ENCODE measurements around the gene KCNJ15.

Gene KCNJ15

DNA sequence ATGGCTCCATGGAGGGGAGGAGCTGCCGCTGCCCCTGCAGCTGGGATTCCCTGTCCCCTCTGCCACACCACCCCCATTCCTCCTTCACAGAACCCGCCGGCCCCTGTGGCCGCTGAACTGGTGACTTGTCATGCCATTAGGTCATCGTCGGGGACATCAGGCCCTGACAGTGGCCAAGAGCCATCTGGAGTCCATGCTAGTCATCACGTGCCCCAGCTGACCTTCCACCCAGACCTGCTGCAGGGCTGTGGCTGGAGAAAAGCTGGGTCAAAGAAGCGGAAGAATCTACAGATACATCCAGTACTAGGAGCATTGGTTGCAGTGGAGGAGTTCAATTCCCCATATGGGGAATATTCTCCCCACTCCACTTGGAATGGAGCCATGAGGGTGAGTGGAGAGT lies 78.1 kb downstream of the KCNJ15 start:
- Histone ChIP-seq H3K4me1 (no peaks in the 10 kb centered on the region), H3K27me3 (no peaks in the 10 kb centered on the region), H3K36me3 (no peaks in the 10 kb centered on the region), H3K9me3 (no peaks in the 10 kb centered on the region), H3K4me3 (ENCODE audit: low read depth, low read length) (no peak overlapping the region)
- TF ChIP-seq, protein P1, sequence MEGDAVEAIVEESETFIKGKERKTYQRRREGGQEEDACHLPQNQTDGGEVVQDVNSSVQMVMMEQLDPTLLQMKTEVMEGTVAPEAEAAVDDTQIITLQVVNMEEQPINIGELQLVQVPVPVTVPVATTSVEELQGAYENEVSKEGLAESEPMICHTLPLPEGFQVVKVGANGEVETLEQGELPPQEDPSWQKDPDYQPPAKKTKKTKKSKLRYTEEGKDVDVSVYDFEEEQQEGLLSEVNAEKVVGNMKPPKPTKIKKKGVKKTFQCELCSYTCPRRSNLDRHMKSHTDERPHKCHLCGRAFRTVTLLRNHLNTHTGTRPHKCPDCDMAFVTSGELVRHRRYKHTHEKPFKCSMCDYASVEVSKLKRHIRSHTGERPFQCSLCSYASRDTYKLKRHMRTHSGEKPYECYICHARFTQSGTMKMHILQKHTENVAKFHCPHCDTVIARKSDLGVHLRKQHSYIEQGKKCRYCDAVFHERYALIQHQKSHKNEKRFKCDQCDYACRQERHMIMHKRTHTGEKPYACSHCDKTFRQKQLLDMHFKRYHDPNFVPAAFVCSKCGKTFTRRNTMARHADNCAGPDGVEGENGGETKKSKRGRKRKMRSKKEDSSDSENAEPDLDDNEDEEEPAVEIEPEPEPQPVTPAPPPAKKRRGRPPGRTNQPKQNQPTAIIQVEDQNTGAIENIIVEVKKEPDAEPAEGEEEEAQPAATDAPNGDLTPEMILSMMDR (IDR thresholded peaks at IDR 0.05; ENCODE audit: low read depth, low read length), result no peak
- no peak for DNase-seq

DNA sequence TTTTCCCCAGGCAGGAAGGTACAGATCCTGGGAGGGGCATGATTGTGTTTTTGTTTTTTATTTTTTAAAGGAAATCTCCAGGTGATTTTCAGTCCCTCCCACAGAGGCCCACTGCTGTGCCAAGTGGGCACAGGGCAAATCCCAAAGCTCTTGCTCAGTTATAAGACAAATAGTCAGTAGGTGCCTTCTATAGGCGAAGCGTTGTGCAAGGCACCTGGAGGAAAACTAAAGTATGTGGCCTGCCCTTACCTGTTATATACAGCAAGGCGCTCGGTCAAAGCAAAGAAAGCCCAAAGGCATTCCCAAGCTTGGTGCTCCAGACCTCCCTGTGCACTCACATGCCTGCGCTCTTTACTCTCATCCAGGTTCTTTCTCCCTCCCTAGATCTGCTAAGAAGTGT lies 81.0 kb downstream of the KCNJ15 start:
- DNase-seq, result no peak
- no peaks in the 10 kb centered on the region for H3K36me3 ChIP-seq
- no peaks in the 10 kb centered on the region for H3K27me3 ChIP-seq
- no peak overlapping the region for H3K4me3 ChIP-seq (ENCODE audit: low read depth, low read length)
- no peaks in the 10 kb centered on the region for H3K4me1 ChIP-seq
- TF ChIP-seq, protein P1 (IDR thresholded peaks at IDR 0.05; ENCODE audit: low read depth, low read length), result no peak
- H3K9me3 ChIP-seq, result no peaks in the 10 kb centered on the region

DNA sequence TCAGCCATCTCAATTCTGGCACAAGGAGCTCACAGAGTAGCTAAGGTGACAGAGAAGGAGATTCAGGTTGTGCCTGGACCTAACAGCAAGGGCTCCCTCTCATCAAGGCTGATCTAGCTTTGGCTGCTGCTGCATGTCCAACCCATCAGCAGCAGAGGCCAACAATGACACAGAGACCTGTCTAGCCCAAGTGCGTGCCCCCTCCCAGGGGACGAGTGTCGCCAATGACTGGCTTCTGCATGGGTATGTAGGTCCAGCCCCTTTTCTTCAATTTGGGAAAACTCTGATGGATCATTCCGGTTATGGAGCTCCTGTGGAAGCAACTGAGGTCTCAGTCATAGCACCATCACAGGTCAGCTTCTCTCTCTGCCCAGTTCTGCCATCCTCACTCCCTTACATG lies 83.3 kb downstream of the KCNJ15 start:
- H3K9me3 ChIP-seq, result no peaks in the 10 kb centered on the region
- no peaks in the 10 kb centered on the region for H3K36me3 ChIP-seq
- DNase-seq, result no peak
- no peaks in the 10 kb centered on the region for H3K27me3 ChIP-seq
- TF ChIP-seq, protein P1 (IDR thresholded peaks at IDR 0.05; ENCODE audit: low read depth, low read length), result no peak
- no peak overlapping the region for H3K4me3 ChIP-seq (ENCODE audit: low read depth, low read length)
- no peaks in the 10 kb centered on the region for H3K4me1 ChIP-seq

DNA sequence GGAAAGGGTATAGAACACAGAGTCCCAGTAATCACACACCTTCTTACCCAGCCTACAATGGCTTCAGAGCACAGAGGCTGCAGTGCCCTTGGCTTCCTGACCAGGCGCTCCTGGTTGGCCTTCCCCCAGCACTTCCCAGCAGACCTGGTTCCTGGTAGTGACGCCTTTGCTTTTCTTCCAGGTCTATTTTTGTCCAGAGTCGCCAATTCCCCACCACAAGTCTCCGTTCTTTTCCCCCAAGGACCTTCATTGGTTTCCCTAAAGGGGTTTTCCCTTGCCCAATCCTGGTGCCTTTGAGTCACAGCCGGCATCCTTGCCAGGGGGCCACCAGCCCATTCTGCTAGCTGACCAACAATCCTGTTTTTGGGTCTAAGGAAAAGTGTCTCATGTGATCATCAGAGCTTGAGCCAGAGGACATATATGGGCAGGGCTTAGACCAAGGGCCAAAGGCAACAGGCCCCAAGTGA lies 84.8 kb downstream of the KCNJ15 start:
- Histone ChIP-seq H3K4me1 (no peaks in the 10 kb centered on the region), H3K27me3 (no peaks in the 10 kb centered on the region), H3K4me3 (ENCODE audit: low read depth, low read length) (no peak overlapping the region), H3K9me3 (no peaks in the 10 kb centered on the region), H3K36me3 (no peaks in the 10 kb centered on the region)
- no peak for DNase-seq
- TF ChIP-seq, protein P1 (IDR thresholded peaks at IDR 0.05; ENCODE audit: low read depth, low read length), result no peak

DNA sequence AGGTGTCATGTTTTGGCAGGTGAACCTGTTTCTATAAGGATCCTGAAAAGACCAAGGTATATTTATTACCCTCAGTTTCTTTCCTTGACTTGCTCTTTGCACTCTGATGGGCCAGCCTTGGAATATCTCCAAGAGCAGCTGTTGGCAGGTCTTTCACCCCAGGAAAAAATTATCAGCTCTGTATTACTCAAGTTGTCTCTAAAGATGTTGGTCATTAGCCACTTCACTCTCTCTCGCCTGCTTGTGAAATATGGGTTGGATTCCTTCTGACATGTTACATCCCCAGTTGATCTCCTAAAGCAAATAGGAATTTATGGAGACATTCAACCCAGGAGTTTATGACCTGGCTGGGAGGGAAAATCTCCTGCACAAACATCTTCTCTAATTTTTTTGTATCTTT lies 85.9 kb downstream of the KCNJ15 start:
- Histone ChIP-seq H3K4me1 (no peaks in the 10 kb centered on the region), H3K9me3 (no peaks in the 10 kb centered on the region), H3K27me3 (no peaks in the 10 kb centered on the region), H3K4me3 (ENCODE audit: low read depth, low read length) (no peak overlapping the region), H3K36me3 (no peaks in the 10 kb centered on the region)
- TF ChIP-seq, protein P1 (IDR thresholded peaks at IDR 0.05; ENCODE audit: low read depth, low read length), result no peak
- DNase-seq, result no peak

DNA sequence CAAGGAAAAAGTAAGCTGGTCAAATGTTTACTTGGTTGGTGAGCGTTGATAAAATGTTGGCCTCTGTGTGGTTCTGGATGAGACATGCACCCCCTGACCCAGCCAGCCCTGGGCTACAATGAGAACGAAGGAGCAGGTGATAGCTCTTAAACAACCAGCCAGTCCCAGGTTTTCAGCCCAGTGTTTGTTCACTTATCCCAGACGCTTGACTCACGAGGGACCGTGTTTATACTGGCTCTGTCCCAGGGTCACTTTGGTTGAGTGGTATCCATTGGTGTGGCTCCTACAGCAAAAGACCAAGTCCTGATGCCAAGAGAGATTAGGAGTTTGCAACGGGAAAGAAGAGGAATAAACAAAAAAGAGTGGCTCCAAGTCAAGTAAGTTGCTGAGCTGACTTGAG lies 86.9 kb downstream of the KCNJ15 start:
- no peak for DNase-seq
- TF ChIP-seq, protein P1 (IDR thresholded peaks at IDR 0.05; ENCODE audit: low read depth, low read length), result no peak

More for the DNA sequence above, 86.9 kb downstream of the KCNJ15 start:
- Histone ChIP-seq H3K9me3 (no peaks in the 10 kb centered on the region), H3K4me3 (ENCODE audit: low read depth, low read length) (no peak overlapping the region), H3K27me3 (peaks cover 3% of the 10 kb centered on the region; the same call in 1 of the 2 replicates), H3K36me3 (no peaks in the 10 kb centered on the region), H3K4me1 (no peaks in the 10 kb centered on the region)

Measured in BE2C (cell line).